Umbilical cord (tissue), 2 donors: ENCODE results near the gene CACNB1. TPM values are rescaled to one million over a fixed set of nuclear protein-coding genes. Genes with fewer than 3 reads are reported as not detected.

Experiments used
- DNase-seq: peaks from one replicate; pipeline ENCODE4 v3.0.0-alpha.2; 2015; ENCODE audit warnings: low spot score
- total RNA-seq: library from RNA; depleted of rRNA; stranded (reverse); fragments of >200 nt; gene quantifications from one replicate; pipeline ENCODE4 v1.2.3, GENCODE V29; 2014; ENCODE audit warnings: low replicate concordance; ENCODE audit not compliant: insufficient read depth

The CACNB1 gene
- total RNA-seq, 1 donor from 2014 or later = 4.8 TPM

GRCh38 chr17:39200957-39201510, 3.6 kb upstream of the CACNB1 start:
- no peak for DNase-seq

DNA sequence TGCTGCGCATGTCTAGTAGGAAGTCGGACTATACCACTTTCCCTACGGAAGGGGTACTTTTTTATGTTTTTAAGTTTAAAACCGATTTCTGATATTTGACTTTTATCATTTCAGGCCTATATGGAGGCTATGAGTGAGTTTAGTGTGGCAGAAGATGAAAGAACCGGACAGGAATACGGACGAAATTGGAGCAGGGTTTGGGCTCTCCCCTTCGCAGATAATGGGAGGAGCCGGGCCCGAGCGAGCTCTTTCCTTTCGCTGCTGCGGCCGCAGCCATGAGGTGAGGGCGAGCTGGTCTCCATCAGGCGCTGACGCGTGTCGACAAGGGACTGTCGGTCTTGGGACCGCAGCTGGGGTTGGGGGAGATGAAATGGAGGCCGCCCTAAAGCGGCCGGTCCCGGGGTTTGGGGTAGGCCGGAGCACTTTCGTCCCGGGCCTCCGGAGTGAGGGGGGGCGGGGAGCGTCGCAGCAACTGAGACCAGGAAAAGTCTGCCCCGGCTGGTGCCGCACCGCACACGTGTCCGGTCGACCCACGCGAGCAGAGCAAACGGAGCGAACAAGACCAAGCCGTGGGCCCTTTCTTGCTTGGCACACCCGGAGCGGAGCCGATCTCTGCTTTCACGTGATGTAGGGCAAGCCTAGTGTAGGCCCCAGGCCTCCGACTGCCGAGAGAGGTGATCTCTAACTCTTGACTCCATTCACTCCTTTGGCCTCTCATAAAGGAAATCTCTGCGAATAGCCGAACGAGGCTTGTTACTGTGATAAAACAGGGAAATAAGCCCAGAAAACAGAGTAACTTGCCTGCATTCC, 2.8 kb upstream of the CACNB1 start, which contains the start of gene RPL19:
RPL19 (plus strand) TSS at position 214 of the 810 bp plus-strand sequence; CDS start at position 276, 62 bp downstream.
- DNase-seq = no peak

- DNase-seq = peak; percentile 97
Observed at GRCh38 chr17:39199820-39200069, 2.3 kb upstream of the CACNB1 start.

DNA sequence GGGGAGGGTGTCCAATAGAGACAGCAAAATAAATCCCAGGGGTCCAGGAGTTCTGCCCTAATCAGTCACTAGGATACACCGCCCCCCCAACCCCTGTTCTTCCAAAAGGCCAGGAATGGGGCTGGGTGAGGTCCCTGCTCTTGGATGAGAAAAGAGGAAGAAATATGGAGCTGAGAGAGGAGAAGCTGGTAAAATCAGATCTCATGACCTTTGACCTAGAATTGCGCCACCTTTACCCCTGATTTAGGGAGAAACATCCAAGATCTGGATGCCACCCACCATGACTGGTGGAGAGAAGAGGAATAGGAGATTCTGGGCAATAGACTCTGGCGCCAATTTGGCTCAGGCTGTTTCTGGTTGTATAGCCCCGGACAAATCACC, 707 bp upstream of the CACNB1 start:
- DNase-seq = no peak

GRCh38 chr17:39196808-39197291, 619 bp downstream of the CACNB1 start:
- peak; percentile 55 for DNase-seq

DNA sequence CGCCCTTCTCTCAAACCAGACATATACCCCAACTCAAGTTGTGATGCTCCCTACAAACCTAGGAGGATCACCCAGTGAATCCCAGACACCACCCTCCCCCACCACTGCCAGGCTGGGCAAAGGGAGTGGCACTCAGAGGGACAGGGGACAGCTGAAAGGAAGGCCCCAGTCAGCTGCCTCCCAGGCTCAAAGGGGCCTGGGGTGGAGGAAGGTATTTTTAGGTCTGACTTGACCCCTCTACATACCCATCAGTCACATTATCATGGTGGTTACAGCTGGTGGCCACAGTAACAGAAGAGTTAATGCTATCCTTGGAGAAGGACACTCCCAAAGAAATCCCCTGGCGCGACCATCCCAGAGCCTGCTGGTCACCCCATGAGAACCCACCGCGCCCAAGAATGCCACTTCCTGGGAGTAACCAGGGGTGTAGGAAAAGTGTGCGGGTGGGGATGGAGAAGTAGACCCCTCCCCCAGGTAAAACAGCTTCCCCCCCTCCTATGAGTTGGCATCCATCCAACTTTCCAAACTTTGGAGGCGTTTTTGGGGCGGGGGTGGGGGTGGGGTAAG, 1.1 kb downstream of the CACNB1 start:
- no peak for DNase-seq

DNA sequence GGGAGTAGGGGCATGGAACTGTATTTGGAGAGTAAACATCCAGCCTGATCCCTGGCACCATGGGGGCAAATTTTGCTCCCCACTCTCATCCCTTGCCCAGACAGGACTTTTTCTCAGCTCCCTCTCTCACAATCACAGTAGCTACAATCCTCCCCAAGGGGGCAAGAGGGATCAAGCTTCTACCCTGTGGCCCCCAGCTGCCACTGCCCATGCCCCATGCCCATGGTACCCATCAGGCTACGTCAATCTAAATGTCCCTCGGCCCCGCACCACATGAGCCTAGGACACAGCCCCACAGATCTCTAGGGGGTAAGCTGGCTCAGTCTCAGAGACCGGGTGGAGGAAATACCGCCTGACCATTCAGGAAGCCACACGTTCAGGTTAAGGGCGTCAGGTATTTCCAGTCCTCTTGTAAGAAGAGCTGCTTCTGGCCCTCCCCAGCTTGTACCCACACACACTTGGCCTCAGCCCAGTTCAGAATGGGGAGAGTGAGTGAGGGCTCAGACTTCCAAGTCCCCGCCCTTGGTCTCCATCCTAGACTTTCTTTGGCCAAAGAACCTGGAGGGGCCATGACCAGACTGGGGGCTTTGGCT, 1.8 kb downstream of the CACNB1 start:
- DNase-seq = peak; percentile 36

GRCh38 chr17:39194985-39195524, 2.4 kb downstream of the CACNB1 start:
- no peak for DNase-seq

GRCh38 chr17:39194089-39194984, 3.1 kb downstream of the CACNB1 start:
- DNase-seq = peak; percentile 55

DNA sequence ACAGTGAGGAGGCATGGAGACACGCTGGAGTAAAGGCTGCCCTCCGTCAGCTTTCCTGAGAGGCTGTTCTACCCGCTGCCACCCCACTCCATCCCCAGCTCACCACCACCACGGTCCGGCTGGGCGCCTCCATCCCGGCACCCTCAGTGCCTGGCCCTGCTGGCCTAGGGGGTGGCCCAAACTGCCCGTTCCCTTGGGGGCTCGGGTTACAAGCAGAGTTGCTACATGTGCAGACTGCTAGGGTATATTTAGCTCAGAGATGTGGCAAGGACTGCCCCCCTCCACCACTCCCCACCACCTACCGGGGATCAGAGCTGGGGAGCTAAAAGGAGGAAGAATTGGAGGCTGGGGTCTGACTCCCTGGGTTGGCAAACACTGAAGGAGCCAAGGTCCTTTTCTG, 4.1 kb downstream of the CACNB1 start:
- no peak for DNase-seq

GRCh38 chr17:39192901-39193300, 4.6 kb downstream of the CACNB1 start:
- DNase-seq = no peak

DNA sequence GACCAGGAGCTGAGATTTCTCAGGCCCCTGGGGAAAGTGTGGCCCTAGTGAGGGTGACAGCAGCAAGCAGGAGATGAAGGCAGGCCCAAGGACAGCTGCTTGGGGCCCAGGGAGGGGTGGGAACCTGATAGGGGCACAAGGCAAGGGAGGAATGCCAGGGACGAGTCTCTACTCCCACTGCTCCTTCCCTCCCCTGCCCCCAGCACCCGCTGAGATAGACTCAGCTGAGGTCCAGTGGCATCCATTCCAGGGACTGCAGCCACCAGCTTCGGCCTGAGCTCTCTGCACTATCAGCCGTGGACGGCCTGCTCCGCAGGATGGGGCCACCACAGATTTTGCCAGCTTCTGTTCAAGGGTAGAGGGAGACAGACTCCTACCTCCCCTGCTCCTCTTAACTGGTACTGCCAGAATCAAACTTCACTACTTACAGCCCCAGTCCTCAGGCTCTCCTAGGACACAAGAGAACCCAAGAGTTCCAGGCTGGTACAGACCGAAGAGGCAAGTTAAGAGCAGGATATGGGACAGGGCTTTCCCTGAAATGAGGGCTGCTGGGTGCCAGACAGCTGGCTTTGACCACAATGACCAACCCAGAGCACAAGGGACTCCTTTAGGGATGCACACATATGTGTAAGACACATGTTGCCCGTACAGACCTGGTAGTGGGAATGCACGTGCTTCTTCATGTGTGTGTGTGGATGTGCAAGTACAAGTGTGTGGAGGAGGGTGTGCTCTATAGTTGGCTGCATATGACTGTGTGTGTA, 5.5 kb downstream of the CACNB1 start:
- no peak for DNase-seq

DNA sequence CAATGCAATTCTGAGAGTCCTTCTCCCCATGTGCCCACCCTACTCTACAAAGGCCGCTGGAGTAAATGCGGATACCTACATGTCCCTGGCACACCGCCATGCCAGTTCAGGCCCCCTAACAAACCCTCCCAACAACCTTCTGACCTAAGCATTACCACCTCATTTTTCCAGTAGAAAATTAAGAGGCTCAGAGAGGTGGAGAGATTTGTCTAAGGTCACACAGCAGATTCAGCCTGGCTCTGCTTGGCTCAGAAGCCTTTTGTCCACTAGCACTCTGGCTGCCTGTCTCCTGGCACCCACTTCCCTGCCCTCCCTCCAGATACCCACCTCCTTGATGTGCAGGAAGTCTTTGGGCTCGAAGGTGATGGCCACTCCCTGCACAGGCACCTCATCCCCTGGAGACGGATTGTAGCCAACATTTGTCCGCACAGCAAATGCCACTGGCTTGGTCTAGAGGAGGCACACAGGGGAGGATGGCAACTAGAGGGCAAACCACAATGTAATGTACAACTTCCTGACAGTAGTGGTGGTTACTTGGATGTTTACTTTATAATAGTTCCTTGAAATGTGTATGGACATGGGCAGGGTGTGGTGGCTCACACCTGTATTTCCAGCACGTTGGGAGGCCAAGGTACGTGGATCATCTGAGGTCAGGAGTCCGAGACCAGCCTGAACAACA, 10.2 kb downstream of the CACNB1 start:
- DNase-seq = no peak

DNA sequence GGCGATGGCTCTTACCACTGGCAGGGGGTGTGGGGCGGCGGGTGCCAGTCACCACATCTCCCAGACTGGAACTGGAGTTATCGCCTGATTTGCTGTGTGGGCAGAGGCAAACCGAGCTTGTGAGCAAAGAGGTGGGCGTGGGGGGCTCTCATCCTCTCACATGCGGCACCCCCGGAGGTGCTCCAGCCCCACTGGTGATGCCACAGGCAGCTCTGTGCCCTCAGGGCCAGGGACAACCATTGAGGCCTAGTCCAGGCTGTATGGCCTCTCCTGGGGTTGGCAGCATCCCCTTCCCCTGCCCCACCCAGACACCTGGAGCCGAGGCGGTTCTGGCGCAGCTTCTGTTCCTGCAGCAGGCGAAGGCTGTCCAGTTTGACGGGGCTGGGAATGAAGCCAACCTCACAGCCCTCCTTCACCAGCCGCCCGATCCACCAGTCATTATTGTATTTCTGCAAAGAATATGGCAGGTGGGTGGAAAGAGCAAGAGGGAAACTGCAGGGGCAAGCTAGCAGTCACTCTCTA, 10.9 kb downstream of the CACNB1 start:
- DNase-seq = no peak

DNA sequence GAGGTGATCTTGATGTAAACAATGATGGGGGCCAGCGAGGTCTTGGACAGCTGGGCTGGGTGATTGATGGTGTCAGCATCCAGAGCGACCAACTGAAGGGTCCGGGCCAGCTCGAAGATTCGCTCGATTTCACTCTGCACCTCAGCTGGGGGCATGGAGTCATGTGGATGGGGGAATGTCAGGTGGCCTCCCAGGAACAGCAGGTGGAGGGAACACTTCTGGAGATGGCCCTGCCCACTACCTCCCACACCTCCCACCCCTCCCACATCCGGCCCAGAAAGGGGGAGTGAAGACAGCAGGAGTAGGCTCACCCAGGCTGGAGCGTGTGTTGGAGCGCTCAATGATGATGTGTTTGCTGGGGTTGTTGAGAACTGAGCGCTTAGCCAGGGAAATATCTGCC, 13.7 kb downstream of the CACNB1 start:
- no peak for DNase-seq

GRCh38 chr17:39183045-39183444, 14.4 kb downstream of the CACNB1 start:
- DNase-seq = no peak

DNA sequence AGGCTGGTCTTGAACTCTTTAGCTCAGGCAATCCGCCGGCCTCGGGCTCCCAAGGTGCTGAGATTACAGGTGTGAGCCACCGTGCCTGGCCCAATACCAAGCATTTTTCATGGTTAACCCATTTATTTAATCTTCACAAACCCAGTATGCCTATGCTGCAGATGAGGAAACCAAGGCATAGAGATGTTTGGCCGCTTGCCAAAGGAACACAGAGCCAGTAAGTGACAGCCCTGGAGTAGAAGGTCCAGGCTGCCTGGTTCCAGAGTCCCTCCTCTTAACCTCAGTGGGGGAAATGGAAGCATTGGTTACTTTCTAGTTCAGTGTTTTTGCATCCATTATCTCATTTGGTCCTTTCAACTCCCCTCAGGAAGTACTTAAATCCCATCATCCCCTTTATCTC, 16.2 kb downstream of the CACNB1 start:
- no peak for DNase-seq

GRCh38 chr17:39178536-39178935, 18.9 kb downstream of the CACNB1 start:
- DNase-seq = no peak

DNA sequence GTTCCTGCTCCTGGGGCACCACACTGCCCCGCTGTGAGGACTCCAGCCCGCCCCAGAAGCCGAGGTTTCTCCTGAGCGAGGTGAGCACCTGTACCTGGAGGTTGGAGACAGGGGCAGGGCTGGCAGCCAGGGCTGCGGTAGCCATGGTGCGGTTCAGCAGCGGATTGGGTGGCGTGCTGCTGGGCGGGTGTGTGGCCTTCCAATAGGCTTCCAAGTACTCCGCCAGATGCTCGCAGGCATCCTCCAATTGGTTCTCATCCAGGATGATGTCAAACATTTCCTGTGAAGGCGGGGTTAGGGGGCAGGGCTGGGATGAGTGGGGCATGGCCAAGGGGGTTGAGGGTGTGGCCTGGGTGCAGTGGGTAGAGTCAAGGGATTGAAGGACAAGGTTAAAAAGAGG, 20.2 kb downstream of the CACNB1 start:
- DNase-seq = peak; percentile 45

DNA sequence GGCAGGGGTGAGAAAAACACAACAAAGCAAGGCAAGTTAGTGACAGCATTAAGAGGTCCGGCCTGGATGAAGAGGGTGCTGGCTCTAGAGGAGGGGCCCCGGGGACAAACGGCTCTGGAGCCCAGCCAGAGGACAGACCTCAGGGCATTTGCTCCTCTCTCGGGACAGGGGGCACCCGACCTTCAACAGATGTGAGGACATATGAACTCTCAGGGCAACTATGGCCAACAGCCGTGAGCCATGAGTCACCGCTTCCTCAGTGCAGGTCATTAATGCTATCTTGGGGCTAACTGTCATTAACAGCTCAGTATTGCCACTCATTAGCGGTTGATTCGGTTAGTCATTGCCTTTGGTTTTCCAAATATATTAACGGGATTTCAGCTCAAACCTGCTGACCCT, 21.8 kb downstream of the CACNB1 start:
- no peak for DNase-seq
